ENCODE results near the gene WWOX. TPM values are rescaled to one million over a fixed set of nuclear protein-coding genes. Genes with fewer than 3 reads are reported as not detected.
A peak's percentile ranks its signal among the peaks of the same experiment; 100 is the strongest.

Gene WWOX
- total and polyA plus RNA-seq, 2 of the 13 experiments (the other 11 are each of a cell fraction or from before 2014, with no cell fraction given), result 9.1 to 37.4 TPM

DNA sequence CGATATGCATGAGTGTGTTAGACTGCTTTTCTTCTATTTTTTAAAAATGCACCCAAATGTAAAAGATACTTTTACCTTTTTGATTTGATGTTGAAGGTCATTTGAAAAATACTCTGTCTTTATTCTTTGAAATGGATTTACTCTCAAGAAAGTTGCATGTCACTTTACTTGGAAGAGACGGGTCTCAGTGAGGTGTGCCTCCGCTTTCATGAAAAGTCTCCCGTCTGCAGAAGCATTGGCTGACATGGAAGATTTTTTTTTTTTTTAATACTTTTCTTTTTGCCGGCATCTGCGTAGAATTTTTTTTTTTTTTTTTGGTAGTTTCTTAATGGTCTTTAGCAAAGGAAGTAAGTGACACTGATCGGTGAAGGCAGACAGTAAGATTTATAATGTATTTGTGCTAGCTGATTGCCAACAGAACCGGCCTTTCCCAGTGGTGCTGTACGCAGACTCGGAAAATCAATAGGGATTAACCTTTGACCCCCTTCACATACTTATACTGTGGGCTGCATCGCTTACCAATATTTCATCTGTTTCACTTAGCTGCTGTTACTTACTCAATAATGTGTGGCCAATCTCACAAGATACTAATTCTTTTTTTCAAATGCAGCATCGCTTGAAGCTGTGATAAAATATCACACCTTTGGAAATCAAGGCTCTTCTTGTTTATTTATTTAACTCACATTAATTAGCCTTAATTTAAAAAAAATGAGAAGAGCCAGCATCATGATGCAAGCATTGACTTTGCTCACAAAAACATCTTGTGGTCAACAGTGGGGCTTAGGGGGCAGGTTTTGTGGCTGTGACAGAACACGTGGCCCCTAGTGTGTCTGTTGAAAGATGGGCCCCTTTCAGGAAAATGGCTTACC, 383.9 kb downstream of the WWOX start (continued):
- peak; percentile 50; the same call in 1 of the 2 replicates for TF ChIP-seq HHEX (CRISPR knock-in tag; IDR thresholded peaks at IDR 0.05)
- TF ChIP-seq, protein P1, sequence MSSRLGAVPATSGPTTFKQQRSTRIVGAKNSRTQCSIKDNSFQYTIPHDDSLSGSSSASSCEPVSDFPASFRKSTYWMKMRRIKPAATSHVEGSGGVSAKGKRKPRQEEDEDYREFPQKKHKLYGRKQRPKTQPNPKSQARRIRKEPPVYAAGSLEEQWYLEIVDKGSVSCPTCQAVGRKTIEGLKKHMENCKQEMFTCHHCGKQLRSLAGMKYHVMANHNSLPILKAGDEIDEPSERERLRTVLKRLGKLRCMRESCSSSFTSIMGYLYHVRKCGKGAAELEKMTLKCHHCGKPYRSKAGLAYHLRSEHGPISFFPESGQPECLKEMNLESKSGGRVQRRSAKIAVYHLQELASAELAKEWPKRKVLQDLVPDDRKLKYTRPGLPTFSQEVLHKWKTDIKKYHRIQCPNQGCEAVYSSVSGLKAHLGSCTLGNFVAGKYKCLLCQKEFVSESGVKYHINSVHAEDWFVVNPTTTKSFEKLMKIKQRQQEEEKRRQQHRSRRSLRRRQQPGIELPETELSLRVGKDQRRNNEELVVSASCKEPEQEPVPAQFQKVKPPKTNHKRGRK (CRISPR knock-in tag; IDR thresholded peaks at IDR 0.05), result no peak
- TF ChIP-seq, protein P2, sequence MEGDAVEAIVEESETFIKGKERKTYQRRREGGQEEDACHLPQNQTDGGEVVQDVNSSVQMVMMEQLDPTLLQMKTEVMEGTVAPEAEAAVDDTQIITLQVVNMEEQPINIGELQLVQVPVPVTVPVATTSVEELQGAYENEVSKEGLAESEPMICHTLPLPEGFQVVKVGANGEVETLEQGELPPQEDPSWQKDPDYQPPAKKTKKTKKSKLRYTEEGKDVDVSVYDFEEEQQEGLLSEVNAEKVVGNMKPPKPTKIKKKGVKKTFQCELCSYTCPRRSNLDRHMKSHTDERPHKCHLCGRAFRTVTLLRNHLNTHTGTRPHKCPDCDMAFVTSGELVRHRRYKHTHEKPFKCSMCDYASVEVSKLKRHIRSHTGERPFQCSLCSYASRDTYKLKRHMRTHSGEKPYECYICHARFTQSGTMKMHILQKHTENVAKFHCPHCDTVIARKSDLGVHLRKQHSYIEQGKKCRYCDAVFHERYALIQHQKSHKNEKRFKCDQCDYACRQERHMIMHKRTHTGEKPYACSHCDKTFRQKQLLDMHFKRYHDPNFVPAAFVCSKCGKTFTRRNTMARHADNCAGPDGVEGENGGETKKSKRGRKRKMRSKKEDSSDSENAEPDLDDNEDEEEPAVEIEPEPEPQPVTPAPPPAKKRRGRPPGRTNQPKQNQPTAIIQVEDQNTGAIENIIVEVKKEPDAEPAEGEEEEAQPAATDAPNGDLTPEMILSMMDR (CRISPR knock-in tag; IDR thresholded peaks at IDR 0.05), result no peak
- no peak for TF ChIP-seq POLR2A (IDR thresholded peaks at IDR 0.05; ENCODE audit: insufficient read depth in 1 of 2, low read depth in 2 of 2, low read length in 2 of 2)
- no peak for TF ChIP-seq ZNF251 (CRISPR knock-in tag; IDR thresholded peaks at IDR 0.05)
- TF ChIP-seq, protein P3, sequence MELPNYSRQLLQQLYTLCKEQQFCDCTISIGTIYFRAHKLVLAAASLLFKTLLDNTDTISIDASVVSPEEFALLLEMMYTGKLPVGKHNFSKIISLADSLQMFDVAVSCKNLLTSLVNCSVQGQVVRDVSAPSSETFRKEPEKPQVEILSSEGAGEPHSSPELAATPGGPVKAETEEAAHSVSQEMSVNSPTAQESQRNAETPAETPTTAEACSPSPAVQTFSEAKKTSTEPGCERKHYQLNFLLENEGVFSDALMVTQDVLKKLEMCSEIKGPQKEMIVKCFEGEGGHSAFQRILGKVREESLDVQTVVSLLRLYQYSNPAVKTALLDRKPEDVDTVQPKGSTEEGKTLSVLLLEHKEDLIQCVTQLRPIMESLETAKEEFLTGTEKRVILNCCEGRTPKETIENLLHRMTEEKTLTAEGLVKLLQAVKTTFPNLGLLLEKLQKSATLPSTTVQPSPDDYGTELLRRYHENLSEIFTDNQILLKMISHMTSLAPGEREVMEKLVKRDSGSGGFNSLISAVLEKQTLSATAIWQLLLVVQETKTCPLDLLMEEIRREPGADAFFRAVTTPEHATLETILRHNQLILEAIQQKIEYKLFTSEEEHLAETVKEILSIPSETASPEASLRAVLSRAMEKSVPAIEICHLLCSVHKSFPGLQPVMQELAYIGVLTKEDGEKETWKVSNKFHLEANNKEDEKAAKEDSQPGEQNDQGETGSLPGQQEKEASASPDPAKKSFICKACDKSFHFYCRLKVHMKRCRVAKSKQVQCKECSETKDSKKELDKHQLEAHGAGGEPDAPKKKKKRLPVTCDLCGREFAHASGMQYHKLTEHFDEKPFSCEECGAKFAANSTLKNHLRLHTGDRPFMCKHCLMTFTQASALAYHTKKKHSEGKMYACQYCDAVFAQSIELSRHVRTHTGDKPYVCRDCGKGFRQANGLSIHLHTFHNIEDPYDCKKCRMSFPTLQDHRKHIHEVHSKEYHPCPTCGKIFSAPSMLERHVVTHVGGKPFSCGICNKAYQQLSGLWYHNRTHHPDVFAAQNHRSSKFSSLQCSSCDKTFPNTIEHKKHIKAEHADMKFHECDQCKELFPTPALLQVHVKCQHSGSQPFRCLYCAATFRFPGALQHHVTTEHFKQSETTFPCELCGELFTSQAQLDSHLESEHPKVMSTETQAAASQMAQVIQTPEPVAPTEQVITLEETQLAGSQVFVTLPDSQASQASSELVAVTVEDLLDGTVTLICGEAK (IDR thresholded peaks at IDR 0.05), result no peak
- TF ChIP-seq, protein P3 (CRISPR knock-in tag; IDR thresholded peaks at IDR 0.05), result no peak
- TF ChIP-seq EZH2 (conservative IDR thresholded peaks at IDR 0.05; ENCODE audit: low read depth, low read length), result no peak
- TF ChIP-seq, protein P4, sequence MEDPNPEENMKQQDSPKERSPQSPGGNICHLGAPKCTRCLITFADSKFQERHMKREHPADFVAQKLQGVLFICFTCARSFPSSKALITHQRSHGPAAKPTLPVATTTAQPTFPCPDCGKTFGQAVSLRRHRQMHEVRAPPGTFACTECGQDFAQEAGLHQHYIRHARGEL (CRISPR knock-in tag; IDR thresholded peaks at IDR 0.05), result no peak
- 0 out of 2 replicates have a peak, but pooled peaks have one; percentile 32 for TF ChIP-seq MIER2 (CRISPR knock-in tag; IDR thresholded peaks at IDR 0.05)
- peak; percentile 8; the same call in 1 of the 2 replicates for TF ChIP-seq ZNF7 (CRISPR knock-in tag; IDR thresholded peaks at IDR 0.05)
- TF ChIP-seq ZFY (CRISPR knock-in tag; IDR thresholded peaks at IDR 0.05), result no peak; the same call in 1 of the 2 replicates
- peak; percentile 24; the same call in 1 of the 3 replicates for TF ChIP-seq MXI1 (IDR thresholded peaks at IDR 0.05; ENCODE audit: borderline replicate concordance, low read depth, low read length)
